Endothelial cell of umbilical vein (primary cell): Measurements from ENCODE around the gene BIN2. TPM values are rescaled to one million over a fixed set of nuclear protein-coding genes. Genes with fewer than 3 reads are reported as not detected.

Source experiments
- BruUV-seq: library from RNA; stranded (reverse); fragments of 400-500 nt; replicated peaks from 2 replicates; lab custom pipeline; 2021; lab: Mats Ljungman, UMichigan
- CTCF ChIA-PET: fragments of 300-600, 350-600 bp; sonication (Branson Sonifier 250); formaldehyde crosslinking; loops from one replicate; lab custom pipeline; 2021; ENCODE audit warnings: antibody characterized with exemption, inconsistent platforms; lab: Charles Lee
- POLR2A ChIA-PET: fragments of 300-600, 350-600 bp; sonication (Branson Sonifier 250); formaldehyde crosslinking; loops from one replicate; lab custom pipeline; 2021; ENCODE audit warnings: antibody characterized with exemption, inconsistent platforms; lab: Charles Lee
- DNase-seq: peaks from one replicate; pipeline ENCODE4 v3.0.0-alpha.2; 2011; ENCODE audit warnings: low read depth, low spot score
- FAIRE-seq: peaks from 2 replicates; lab custom pipeline; 2011; peaks lifted over from hg19 to GRCh38; lab: Jason Lieb, UNC
- H2AFZ ChIP-seq: 2 replicates; pipeline ENCODE4 v1.6.0; 2012; ENCODE audit warnings: low read depth, low read length, control low read depth, inconsistent platforms
- H3K27ac ChIP-seq: 2 replicates; pipeline ENCODE4 v1.5.1; 2011; ENCODE audit warnings: low read depth, mild to moderate bottlenecking, control low read depth, low read length, moderate library complexity; ENCODE audit not compliant: insufficient read depth
- H3K27me3 ChIP-seq, 2 experiments: 2 replicates each; pipeline versions ENCODE4 v1.6.0 to v1.6.1; 2011; ENCODE audit warnings: low read length in 2 of 2, mixed read lengths in 1 of 2; ENCODE audit not compliant: control insufficient read depth in 2 of 2, insufficient read depth in 2 of 2
- H3K36me3 ChIP-seq, 2 experiments: 2 replicates in 1 of 2; 3 replicates in 1 of 2; pipeline ENCODE4 v1.5.1; 2011; ENCODE audit warnings: low read length in 2 of 2, mild to moderate bottlenecking in 1 of 2, moderate library complexity in 1 of 2; ENCODE audit not compliant: control insufficient read depth in 2 of 2, insufficient read depth in 2 of 2; ENCODE audit errors: extremely low read depth in 1 of 2
- H3K4me1 ChIP-seq: 3 replicates; pipeline ENCODE4 v1.5.1; 2011; ENCODE audit warnings: mild to moderate bottlenecking, low read length; ENCODE audit not compliant: control insufficient read depth, insufficient read depth; ENCODE audit errors: extremely low read depth
- H3K4me2 ChIP-seq: 2 replicates; pipeline ENCODE4 v1.6.1; 2011; ENCODE audit warnings: low read length, control low read depth, mixed read lengths; ENCODE audit not compliant: insufficient read depth
- H3K4me3 ChIP-seq, 3 experiments: fragments of 200-600 bp in 1 of 3; sonication (generic), shearing (Covaris generic) in 1 of 3; replicated peaks in 1 of 3; 2 replicates each; pipeline ENCODE4 v1.5.1; 2011 to 2016; ENCODE audit warnings: control low read depth in 3 of 3, low read length in 3 of 3, mild to moderate bottlenecking in 2 of 3, inconsistent platforms in 1 of 3, low read depth in 1 of 3, moderate library complexity in 1 of 3; ENCODE audit not compliant: insufficient read depth in 1 of 3
- H3K79me2 ChIP-seq: 2 replicates; pipeline ENCODE4 v1.6.0; 2012; ENCODE audit warnings: low read length, inconsistent platforms; ENCODE audit not compliant: control insufficient read depth, insufficient read depth
- H3K9ac ChIP-seq: replicated peaks from 2 replicates; pipeline ENCODE3; 2011; ENCODE audit warnings: low read length, control low read depth; ENCODE audit not compliant: insufficient read depth; ENCODE audit errors: extremely low read depth
- H3K9me1 ChIP-seq: replicated peaks from 3 replicates; pipeline ENCODE4 v1.6.0; 2011; ENCODE audit warnings: mild to moderate bottlenecking, low read length; ENCODE audit not compliant: control insufficient read depth, insufficient read depth; ENCODE audit errors: extremely low read depth
- H3K9me3 ChIP-seq: replicated peaks from 2 replicates; pipeline ENCODE4 v1.5.1; 2012; ENCODE audit warnings: low read length, inconsistent platforms; ENCODE audit not compliant: control insufficient read depth, insufficient read depth
- H4K20me1 ChIP-seq: replicated peaks from 2 replicates; pipeline ENCODE3; 2011; ENCODE audit warnings: mild to moderate bottlenecking, low read length; ENCODE audit not compliant: control insufficient read depth, insufficient read depth; ENCODE audit errors: extremely low read depth
- EZH2 ChIP-seq: IDR thresholded peaks from 2 replicates; pipeline ENCODE4 v1.6.1; 2012; ENCODE audit warnings: borderline replicate concordance, low read depth, mild to moderate bottlenecking, moderate library complexity, low read length, inconsistent platforms; ENCODE audit not compliant: severe bottlenecking
- FOS ChIP-seq: IDR thresholded peaks from 2 replicates; pipeline ENCODE4 v1.6.1; 2011; ENCODE audit warnings: mild to moderate bottlenecking, low read length, moderate library complexity, borderline replicate concordance; ENCODE audit not compliant: insufficient read depth
- GATA2 ChIP-seq: IDR thresholded peaks from 2 replicates; pipeline ENCODE4 v1.7.0; 2011; ENCODE audit warnings: low read depth, mild to moderate bottlenecking, moderate library complexity, mixed read lengths, low read length; ENCODE audit not compliant: insufficient read length, insufficient read depth
- JUN ChIP-seq: IDR thresholded peaks from 2 replicates; pipeline ENCODE4 v1.6.1; 2011; ENCODE audit warnings: borderline replicate concordance, low read depth; ENCODE audit not compliant: insufficient read length, insufficient read depth
- MYC ChIP-seq: IDR thresholded peaks from one replicate; pipeline ENCODE4 v1.6.1; 2011; ENCODE audit warnings: mild to moderate bottlenecking, low read depth, low read length
- POLR2A ChIP-seq: IDR thresholded peaks from 2 replicates; pipeline ENCODE4 v1.6.1; 2012; ENCODE audit warnings: low read depth, mild to moderate bottlenecking, control low read depth, low read length
- POLR2AphosphoS5 ChIP-seq: IDR thresholded peaks from 2 replicates; pipeline ENCODE4 v1.6.1; 2012; ENCODE audit warnings: low read depth, mild to moderate bottlenecking, control low read depth, low read length, moderate library complexity; ENCODE audit not compliant: insufficient read depth
- dilution Hi-C: fragments of 300-500 bp; cut with MboI; formaldehyde crosslinking; loops from one replicate; pipeline ENCODE4 v1.15.0; 2019; ENCODE audit warnings: low sequenced_read_pairs; ENCODE audit not compliant: extremely low pct_ligation_motif_present
- intact Hi-C: fragments of 100-400 bp; cut with micrococcal nuclease; formaldehyde crosslinking; loops from one replicate; pipeline ENCODE4 v1.10.0; 2022
- polyA plus RNA-seq, 4 experiments: library from polyadenylated mRNA; depleted of rRNA in 3 of 4; stranded (reverse) in 3 of 4; unstranded in 1 of 4; fragments of >200 nt; gene quantifications; 2 replicates each; pipeline versions ENCODE4 v1.2.1 to v1.2.3, GENCODE V29; 2011 to 2012; ENCODE audit warnings: missing spikeins in 1 of 4
- total RNA-seq: library from RNA; stranded (reverse); gene quantifications from 2 replicates; pipeline ENCODE4 v1.2.3, GENCODE V29; 2021
- TF ChIP-seq, protein P1 (sequence below): IDR thresholded peaks from 2 replicates; pipeline ENCODE4 v1.6.1; 2011; ENCODE audit not compliant: insufficient read depth, insufficient read length
- TF ChIP-seq, protein P2 (sequence below), 2 donors: IDR thresholded peaks; 1 replicate in 1 of 2; 2 replicates in 1 of 2; pipeline ENCODE4 v1.5.1; 2011; ENCODE audit warnings: low read length in 2 of 2, mild to moderate bottlenecking in 2 of 2, moderate library complexity in 2 of 2, control low read depth in 1 of 2, inconsistent platforms in 1 of 2, low read depth in 1 of 2; ENCODE audit not compliant: insufficient read depth in 1 of 2; ENCODE audit errors: extremely low read depth in 1 of 2

Gene BIN2
- total and polyA plus RNA-seq, 2 donors (not counting 3 experiments of a cell fraction or from before 2014, with no cell fraction given), result not detected

DNA sequence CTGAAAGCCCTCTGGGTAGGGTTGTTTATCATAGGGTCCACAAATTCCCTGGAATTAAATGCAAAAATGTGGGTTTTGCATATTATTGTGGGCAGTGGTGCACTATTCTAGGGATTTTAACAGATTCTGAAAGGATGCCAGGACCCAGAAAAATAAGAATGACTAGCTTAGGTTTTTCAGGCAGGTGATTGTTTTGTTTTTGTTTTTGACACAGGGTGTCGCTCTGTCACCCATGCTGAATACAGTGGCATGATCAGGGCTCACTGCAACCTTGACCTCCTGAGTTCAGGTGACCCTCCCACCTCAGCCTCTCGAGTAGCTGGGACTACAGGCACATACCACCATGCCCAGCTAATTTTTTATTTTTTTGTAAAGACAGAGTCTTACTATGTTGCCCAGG is 48.0 kb upstream of the BIN2 start:
- POLR2A ChIA-PET, result interaction anchor here (0.7 to 1.6 kb wide), 3 partner anchors 11 to 22 kb away, joined by 3 to 8 read pairs (median 7); partner anchors contain the start of gene GALNT6
- no peak for FAIRE-seq

More for the DNA sequence above, 48.0 kb upstream of the BIN2 start:
- no peak for TF ChIP-seq POLR2AphosphoS5
- no peak for TF ChIP-seq POLR2A
- TF ChIP-seq EZH2, result no peak
- TF ChIP-seq FOS, result no peak
- TF ChIP-seq, protein P1, sequence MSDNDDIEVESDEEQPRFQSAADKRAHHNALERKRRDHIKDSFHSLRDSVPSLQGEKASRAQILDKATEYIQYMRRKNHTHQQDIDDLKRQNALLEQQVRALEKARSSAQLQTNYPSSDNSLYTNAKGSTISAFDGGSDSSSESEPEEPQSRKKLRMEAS, result no peak
- TF ChIP-seq, protein P2, sequence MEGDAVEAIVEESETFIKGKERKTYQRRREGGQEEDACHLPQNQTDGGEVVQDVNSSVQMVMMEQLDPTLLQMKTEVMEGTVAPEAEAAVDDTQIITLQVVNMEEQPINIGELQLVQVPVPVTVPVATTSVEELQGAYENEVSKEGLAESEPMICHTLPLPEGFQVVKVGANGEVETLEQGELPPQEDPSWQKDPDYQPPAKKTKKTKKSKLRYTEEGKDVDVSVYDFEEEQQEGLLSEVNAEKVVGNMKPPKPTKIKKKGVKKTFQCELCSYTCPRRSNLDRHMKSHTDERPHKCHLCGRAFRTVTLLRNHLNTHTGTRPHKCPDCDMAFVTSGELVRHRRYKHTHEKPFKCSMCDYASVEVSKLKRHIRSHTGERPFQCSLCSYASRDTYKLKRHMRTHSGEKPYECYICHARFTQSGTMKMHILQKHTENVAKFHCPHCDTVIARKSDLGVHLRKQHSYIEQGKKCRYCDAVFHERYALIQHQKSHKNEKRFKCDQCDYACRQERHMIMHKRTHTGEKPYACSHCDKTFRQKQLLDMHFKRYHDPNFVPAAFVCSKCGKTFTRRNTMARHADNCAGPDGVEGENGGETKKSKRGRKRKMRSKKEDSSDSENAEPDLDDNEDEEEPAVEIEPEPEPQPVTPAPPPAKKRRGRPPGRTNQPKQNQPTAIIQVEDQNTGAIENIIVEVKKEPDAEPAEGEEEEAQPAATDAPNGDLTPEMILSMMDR (IDR thresholded peaks at IDR 0.05; ENCODE audit: extremely low read depth in 1 of 2, insufficient read depth in 1 of 2, low read depth in 1 of 2, low read length in 2 of 2), result no peak
- no peak for TF ChIP-seq MYC
- TF ChIP-seq JUN, result no peak
- TF ChIP-seq GATA2, result no peak
- Histone ChIP-seq H2AFZ (peak overlapping the region; percentile 20), H3K36me3 (peaks cover 0 to 4% of the 10 kb centered on the region in 2 experiments), H3K4me1 (peaks cover 54% of the 10 kb centered on the region), H3K9ac (peak overlapping the region; percentile 65), H3K4me3 (no peak overlapping the region), H3K27me3 (no peaks in the 10 kb centered on the region), H3K27ac (peak overlapping the region; percentile 91), H3K9me3 (no peaks in the 10 kb centered on the region), H3K4me2 (peak overlapping the region; percentile 29), H4K20me1 (no peaks in the 10 kb centered on the region), H3K9me1 (no peaks in the 10 kb centered on the region), H3K79me2 (no peaks in the 10 kb centered on the region)
- no peak for DNase-seq
- dilution Hi-C loops, result no loop called here
- TSS peak; percentile 89 for BruUV-seq
- CTCF ChIA-PET, result interaction anchor here (0.7 to 2.2 kb wide), 19 partner anchors 9 to 607 kb away, joined by 3 to 15 read pairs (median 4); partner anchors contain the start of genes GALNT6 and POU6F1
- intact Hi-C loops, result no loop called here
